GM10248 (cell line): ENCODE measurements around the gene NDUFB8.
"Not testable (repeated sequence)": the region's sequence is repeated elsewhere in the genome, so short reads cannot be mapped to it uniquely, and the experiment has no call there.

Source experiments
- CTCF ChIA-PET: fragments of 300-600 bp; sonication (Branson Sonifier 250); formaldehyde crosslinking; extraction: SDS; loops from one replicate; lab custom pipeline; 2021; ENCODE audit warnings: antibody characterized with exemption; lab: Yijun Ruan, JAX
- POLR2A ChIA-PET: fragments of 350-650 bp; sonication (Branson Sonifier 250); formaldehyde crosslinking; extraction: SDS; loops from one replicate; lab custom pipeline; 2020; ENCODE audit warnings: antibody characterized with exemption; lab: Yijun Ruan, JAX
- DNase-seq: peaks from one replicate; pipeline ENCODE4 v3.0.0; 2012; ENCODE audit errors: extremely low spot score
- CTCF ChIP-seq: IDR thresholded peaks from 2 replicates; pipeline ENCODE4 v1.5.1; 2012; ENCODE audit warnings: mild to moderate bottlenecking, low read depth; ENCODE audit errors: extremely low read depth, missing control alignments, control extremely low read depth

NDUFB8 gene

GRCh38 chr10:100529475-100530298 lies at the start of gene NDUFB8:
TSS of gene NDUFB8 (minus strand) at chr10:100529871. CDS start at chr10:100529851, 20 bp downstream.
- peak; percentile 84 for DNase-seq
- ChIA-PET POLR2A (no interaction called here), CTCF (interaction anchor here (0.6 to 3.3 kb wide), 4 partner anchors 11 to 265 kb away, joined by 3 to 25 read pairs (median 4); no protein-coding TSS in a partner anchor)
- no peak for TF ChIP-seq CTCF

GRCh38 chr10:100576282-100576635 lies 46.6 kb upstream of the NDUFB8 start:
- TF ChIP-seq CTCF: no peak
- no peak for DNase-seq
- ChIA-PET CTCF (interaction anchor here (1.4 kb wide), 1 partner anchor 14 kb away, joined by 3 read pairs; no protein-coding TSS in a partner anchor), POLR2A (no interaction called here)

- ChIA-PET CTCF (no interaction called here), POLR2A (no interaction called here)
- TF ChIP-seq CTCF: no peak
- DNase-seq: no peak
Measured at GRCh38 chr10:100575585-100576281, 46.1 kb upstream of the NDUFB8 start.

GRCh38 chr10:100575146-100575545 lies 45.5 kb upstream of the NDUFB8 start:
- CTCF ChIA-PET: interaction anchor here (1.2 kb wide), 1 partner anchor 13 kb away, joined by 3 read pairs; no protein-coding TSS in a partner anchor
- DNase-seq, POLR2A ChIA-PET: not testable (repeated sequence)

- ChIA-PET CTCF (interaction anchor here (2.1 kb wide), 1 partner anchor 36 kb away, joined by 6 read pairs; the partner anchor contains the start of gene HIF1AN), POLR2A (no interaction called here)
- DNase-seq: no peak
- no peak for TF ChIP-seq CTCF
Measured at GRCh38 chr10:100571084-100571856, 41.6 kb upstream of the NDUFB8 start.

GRCh38 chr10:100570506-100570905 lies 40.8 kb upstream of the NDUFB8 start:
- CTCF ChIA-PET: interaction anchor here (0.8 to 2.1 kb wide), 3 partner anchors 17 to 174 kb away, joined by 3 to 6 read pairs (median 4); partner anchors contain the start of gene HIF1AN
- no peak for TF ChIP-seq CTCF
- DNase-seq: no peak
- POLR2A ChIA-PET: interaction anchor here (0.7 kb wide), 1 partner anchor 35 kb away, joined by 4 read pairs; the partner anchor contains the start of gene HIF1AN
